Neutrophil (primary cell): ENCODE results near the gene ABI1.

Source experiments
- H3K27ac ChIP-seq: fragments of 200-600 bp; sonication (generic); 2 replicates; pipeline ENCODE4 v1.5.1; 2016; ENCODE audit warnings: mild to moderate bottlenecking, moderate library complexity
- H3K27me3 ChIP-seq: fragments of 200-600 bp; sonication (generic); 2 replicates; pipeline ENCODE4 v1.6.0; 2016; ENCODE audit warnings: mild to moderate bottlenecking
- H3K36me3 ChIP-seq: fragments of 200-600 bp; sonication (generic); 2 replicates; pipeline ENCODE4 v1.5.1; 2017
- H3K4me1 ChIP-seq, 2 experiments: fragments of 200-600 bp in 1 of 2; sonication (generic) in 1 of 2; 1 replicate in 1 of 2; 2 replicates in 1 of 2; pipeline versions ENCODE4 v1.5.1 to v1.6.1; 2013 to 2016; ENCODE audit warnings: low read depth in 1 of 2, low read length in 1 of 2, mild to moderate bottlenecking in 1 of 2, moderate library complexity in 1 of 2; ENCODE audit not compliant: control insufficient read depth in 1 of 2, insufficient read depth in 1 of 2
- H3K4me3 ChIP-seq, 2 experiments: fragments of 200-600 bp in 1 of 2; sonication (generic) in 1 of 2; 1 replicate in 1 of 2; 2 replicates in 1 of 2; pipeline ENCODE4 v1.5.1; 2013 to 2016; ENCODE audit warnings: low read depth in 1 of 2, low read length in 1 of 2, mild to moderate bottlenecking in 1 of 2, moderate library complexity in 1 of 2
- H3K9me3 ChIP-seq: fragments of 200-600 bp; sonication (generic); 2 replicates; pipeline ENCODE4 v1.5.1; 2016
- CTCF ChIP-seq: fragments of 200-600 bp; sonication (generic); IDR thresholded peaks from 2 replicates; pipeline ENCODE4 v1.5.1; 2016; ENCODE audit warnings: antibody characterized with exemption

Gene ABI1

GRCh38 chr10:26717476-26717875 is 143.3 kb downstream of the ABI1 start:
- H3K4me3 ChIP-seq: no peak overlapping the region
- no peaks in the 10 kb centered on the region for H3K27me3 ChIP-seq
- H3K9me3 ChIP-seq: no peaks in the 10 kb centered on the region
- H3K36me3 ChIP-seq: peaks cover 12% of the 10 kb centered on the region
- no peak for TF ChIP-seq CTCF
- H3K4me1 ChIP-seq: no peaks in the 10 kb centered on the region
- H3K27ac ChIP-seq: no peak overlapping the region

GRCh38 chr10:26715137-26715487 is 145.6 kb downstream of the ABI1 start:
- peaks cover 7% of the 10 kb centered on the region for H3K36me3 ChIP-seq
- TF ChIP-seq CTCF: no peak
- no peak overlapping the region for H3K4me3 ChIP-seq
- no peaks in the 10 kb centered on the region for H3K27me3 ChIP-seq
- H3K4me1 ChIP-seq: no peaks in the 10 kb centered on the region
- no peak overlapping the region for H3K27ac ChIP-seq
- no peaks in the 10 kb centered on the region for H3K9me3 ChIP-seq

- Histone ChIP-seq H3K9me3 (no peaks in the 10 kb centered on the region), H3K4me1 (no peaks in the 10 kb centered on the region), H3K36me3 (peaks cover 7% of the 10 kb centered on the region), H3K4me3 (no peak overlapping the region), H3K27me3 (no peaks in the 10 kb centered on the region), H3K27ac (no peak overlapping the region)
- no peak for TF ChIP-seq CTCF
These were observed 146.2 kb downstream of the ABI1 start for GRCh38 chr10:26714415-26715136.

GRCh38 chr10:26711324-26711723 is 149.4 kb downstream of the ABI1 start:
- no peaks in the 10 kb centered on the region for H3K27me3 ChIP-seq
- no peak for TF ChIP-seq CTCF
- peaks cover 5% of the 10 kb centered on the region for H3K36me3 ChIP-seq
- H3K4me3 ChIP-seq: no peak overlapping the region
- H3K9me3 ChIP-seq: no peaks in the 10 kb centered on the region
- peaks cover 5% of the 10 kb centered on the region in 2 experiments for H3K4me1 ChIP-seq
- H3K27ac ChIP-seq: no peak overlapping the region

- Histone ChIP-seq H3K27ac (no peak overlapping the region), H3K36me3 (peaks cover 5% of the 10 kb centered on the region)
- no peak for TF ChIP-seq CTCF
These were observed 153.8 kb downstream of the ABI1 start for GRCh38 chr10:26706936-26707335.

More at GRCh38 chr10:26706936-26707335, 153.8 kb downstream of the ABI1 start:
- Histone ChIP-seq H3K4me3 (no peak overlapping the region), H3K9me3 (no peaks in the 10 kb centered on the region), H3K4me1 (peaks cover 8 to 9% of the 10 kb centered on the region in 2 experiments), H3K27me3 (no peaks in the 10 kb centered on the region)
